GM23338 (cell line): ENCODE results near the gene CHRM1.

Experiments
- CTCF ChIP-seq, 2 experiments: fragments of 200-600 bp in 1 of 2; sonication (generic) in 1 of 2; conservative IDR thresholded peaks; 2 replicates each; pipeline versions ENCODE4 v1.5.1 to v1.6.1; 2016 to 2017; ENCODE audit warnings: antibody characterized with exemption in 2 of 2, low read depth in 2 of 2, mild to moderate bottlenecking in 2 of 2, moderate library complexity in 1 of 2
- EZH2phosphoT487 ChIP-seq: fragments of 200-600 bp; sonication (generic); IDR thresholded peaks from one replicate; pipeline ENCODE4 v1.8.1; 2018; ENCODE audit warnings: antibody characterized with exemption; ENCODE audit not compliant: unreplicated experiment
- POLR2AphosphoS5 ChIP-seq: IDR thresholded peaks from 2 replicates; pipeline ENCODE4 v1.6.1; 2016; ENCODE audit warnings: antibody characterized with exemption, low read depth
- REST ChIP-seq: IDR thresholded peaks from one replicate; pipeline ENCODE4 v1.6.1; 2018; ENCODE audit warnings: antibody characterized with exemption; ENCODE audit not compliant: unreplicated experiment
- STAT1 ChIP-seq: IDR thresholded peaks from one replicate; pipeline ENCODE4 v1.6.1; 2016; ENCODE audit warnings: antibody characterized with exemption; ENCODE audit not compliant: unreplicated experiment

DNA sequence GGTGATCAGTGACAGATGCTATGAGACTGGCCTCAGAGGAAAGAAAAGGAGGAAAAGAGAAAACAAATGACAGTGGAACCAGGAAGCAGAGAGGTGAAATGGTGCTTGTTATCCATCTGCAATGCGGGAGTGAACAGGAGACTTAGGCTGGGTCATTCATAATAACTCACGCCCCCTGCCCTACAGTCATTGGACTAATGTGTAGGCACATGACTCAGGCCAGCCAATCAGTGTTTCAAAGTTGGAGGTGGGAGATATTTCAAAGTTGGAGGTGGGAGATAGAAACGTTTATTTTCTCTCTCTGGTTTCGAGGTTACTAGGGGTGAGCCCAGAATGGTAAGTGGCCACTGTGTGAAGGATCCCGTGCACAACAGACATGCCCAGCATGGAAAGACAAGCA lies 33.3 kb upstream of the CHRM1 start:
- TF ChIP-seq CTCF (conservative IDR thresholded peaks at IDR 0.05; ENCODE audit: low read depth in 2 of 2) (no peak), REST (no peak), STAT1 (no peak), EZH2phosphoT487 (no peak), POLR2AphosphoS5 (no peak)
